Measurements from ENCODE around the gene ARMC2. TPM values are rescaled to one million over a fixed set of nuclear protein-coding genes. Genes with fewer than 3 reads are reported as not detected.

ARMC2 gene
- total RNA-seq, 2 donors from 2014 or later: 0.66 to 1.6 TPM

GRCh38 chr6:108987156-108987555, 138.9 kb downstream of the ARMC2 start:
- intact Hi-C loops (cut with DNase I): no loop called here
- H3K4me3 ChIP-seq: no peak overlapping the region
- H3K27me3 ChIP-seq: no peaks in the 10 kb centered on the region
- no peak for TF ChIP-seq POLR2A (IDR thresholded peaks at IDR 0.05)
- TF ChIP-seq, protein P1, sequence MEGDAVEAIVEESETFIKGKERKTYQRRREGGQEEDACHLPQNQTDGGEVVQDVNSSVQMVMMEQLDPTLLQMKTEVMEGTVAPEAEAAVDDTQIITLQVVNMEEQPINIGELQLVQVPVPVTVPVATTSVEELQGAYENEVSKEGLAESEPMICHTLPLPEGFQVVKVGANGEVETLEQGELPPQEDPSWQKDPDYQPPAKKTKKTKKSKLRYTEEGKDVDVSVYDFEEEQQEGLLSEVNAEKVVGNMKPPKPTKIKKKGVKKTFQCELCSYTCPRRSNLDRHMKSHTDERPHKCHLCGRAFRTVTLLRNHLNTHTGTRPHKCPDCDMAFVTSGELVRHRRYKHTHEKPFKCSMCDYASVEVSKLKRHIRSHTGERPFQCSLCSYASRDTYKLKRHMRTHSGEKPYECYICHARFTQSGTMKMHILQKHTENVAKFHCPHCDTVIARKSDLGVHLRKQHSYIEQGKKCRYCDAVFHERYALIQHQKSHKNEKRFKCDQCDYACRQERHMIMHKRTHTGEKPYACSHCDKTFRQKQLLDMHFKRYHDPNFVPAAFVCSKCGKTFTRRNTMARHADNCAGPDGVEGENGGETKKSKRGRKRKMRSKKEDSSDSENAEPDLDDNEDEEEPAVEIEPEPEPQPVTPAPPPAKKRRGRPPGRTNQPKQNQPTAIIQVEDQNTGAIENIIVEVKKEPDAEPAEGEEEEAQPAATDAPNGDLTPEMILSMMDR (IDR thresholded peaks at IDR 0.05): no peak
- ATAC-seq (no peak), DNase-seq (no peak)
- no peaks in the 10 kb centered on the region for H3K9me3 ChIP-seq
- no peak overlapping the region for H3K27ac ChIP-seq
- H3K36me3 ChIP-seq (replicated peaks in 1 of 2; ENCODE audit: insufficient read depth in 1 of 2, low read depth in 2 of 2): no peaks in the 10 kb centered on the region
- peaks cover 38% of the 10 kb centered on the region for H3K4me1 ChIP-seq

DNA sequence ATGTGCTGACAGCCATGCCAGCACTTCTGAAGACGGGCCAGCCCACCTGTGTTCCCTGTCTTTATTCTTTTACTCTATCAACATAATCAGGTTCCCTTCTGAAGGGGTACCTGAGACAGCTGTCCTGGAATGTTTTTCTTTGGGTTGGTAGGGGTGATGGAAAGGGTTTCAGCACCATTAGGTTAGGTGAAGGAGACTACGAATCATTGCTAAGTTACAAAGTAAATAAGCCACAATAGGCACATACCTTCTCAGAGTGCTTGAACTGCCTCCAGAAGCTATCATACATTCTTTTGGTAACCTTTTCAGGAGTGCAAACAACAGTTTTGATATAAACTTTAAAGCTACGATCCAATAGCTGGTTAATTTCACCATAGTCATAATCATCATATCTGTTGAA, 140.1 kb downstream of the ARMC2 start:
- Histone ChIP-seq H3K36me3 (replicated peaks in 1 of 2; ENCODE audit: insufficient read depth in 1 of 2, low read depth in 2 of 2) (peaks cover 0 to 4% of the 10 kb centered on the region in 2 donors), H3K4me3 (no peak overlapping the region), H3K27ac (peak overlapping the region in 2 of 4 donors; percentile 10 to 75), H3K9me3 (no peaks in the 10 kb centered on the region), H3K4me1 (peaks cover 38% of the 10 kb centered on the region), H3K27me3 (no peaks in the 10 kb centered on the region)
- DNase-seq (no peak), ATAC-seq (peak; percentile 44)
- TF ChIP-seq, protein P1 (IDR thresholded peaks at IDR 0.05): no peak
- TF ChIP-seq POLR2A (IDR thresholded peaks at IDR 0.05): no peak
- intact Hi-C loops (cut with DNase I): no loop called here
- 38 to 40% methylated on average over 3 of the region's 3 CpGs for WGBS, 2 donors

- Histone ChIP-seq H3K36me3 (replicated peaks in 1 of 2; ENCODE audit: insufficient read depth in 1 of 2, low read depth in 2 of 2) (peaks cover 0 to 6% of the 10 kb centered on the region in 2 donors), H3K27ac (peak overlapping the region in 2 of 4 donors; percentile 10 to 75), H3K9me3 (no peaks in the 10 kb centered on the region), H3K4me1 (peaks cover 38% of the 10 kb centered on the region), H3K4me3 (no peak overlapping the region), H3K27me3 (no peaks in the 10 kb centered on the region)
- WGBS, 2 donors: 93 to 94% methylated on average over 5 of the region's 5 CpGs
- TF ChIP-seq, protein P1 (IDR thresholded peaks at IDR 0.05): no peak
- no peak for TF ChIP-seq POLR2A (IDR thresholded peaks at IDR 0.05)
- intact Hi-C loops (cut with DNase I): no loop called here
- no peak for DNase-seq
- no peak for ATAC-seq
Measured at GRCh38 chr6:108988765-108989164, 140.5 kb downstream of the ARMC2 start.

DNA sequence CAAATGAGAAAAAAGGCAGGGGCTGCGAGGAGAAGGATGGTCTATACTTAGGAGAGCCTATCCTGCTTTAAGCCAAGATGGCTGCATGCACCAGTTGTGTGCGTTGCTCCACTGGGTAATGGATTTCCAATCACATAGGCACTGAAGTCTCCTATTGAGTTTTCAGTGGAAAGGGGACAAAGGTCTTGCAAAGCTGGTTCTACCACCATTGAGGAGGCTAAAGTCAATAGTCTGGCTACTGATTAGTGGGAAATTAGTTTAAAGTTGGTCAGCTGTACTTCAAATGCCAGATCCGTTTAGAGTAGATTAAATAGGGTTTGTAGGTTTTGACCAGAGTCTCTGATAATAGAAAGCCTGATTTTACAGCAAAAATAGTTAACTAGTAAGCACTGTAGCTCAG, 141.5 kb downstream of the ARMC2 start:
- Histone ChIP-seq H3K27me3 (no peaks in the 10 kb centered on the region), H3K4me3 (no peak overlapping the region), H3K9me3 (no peaks in the 10 kb centered on the region), H3K27ac (peak overlapping the region; percentile 6 to 76 (median 59)), H3K4me1 (peaks cover 38% of the 10 kb centered on the region), H3K36me3 (replicated peaks in 1 of 2; ENCODE audit: insufficient read depth in 1 of 2, low read depth in 2 of 2) (peaks cover 0 to 6% of the 10 kb centered on the region in 2 donors)
- DNase-seq (peak; percentile 33 to 65 (median 50)), ATAC-seq (peak; percentile 81)
- 31 to 43% methylated on average over 3 of the region's 3 CpGs for WGBS, 2 donors
- intact Hi-C loops (cut with DNase I): no loop called here
- no peak for TF ChIP-seq POLR2A (IDR thresholded peaks at IDR 0.05)
- TF ChIP-seq, protein P1 (IDR thresholded peaks at IDR 0.05): no peak

DNA sequence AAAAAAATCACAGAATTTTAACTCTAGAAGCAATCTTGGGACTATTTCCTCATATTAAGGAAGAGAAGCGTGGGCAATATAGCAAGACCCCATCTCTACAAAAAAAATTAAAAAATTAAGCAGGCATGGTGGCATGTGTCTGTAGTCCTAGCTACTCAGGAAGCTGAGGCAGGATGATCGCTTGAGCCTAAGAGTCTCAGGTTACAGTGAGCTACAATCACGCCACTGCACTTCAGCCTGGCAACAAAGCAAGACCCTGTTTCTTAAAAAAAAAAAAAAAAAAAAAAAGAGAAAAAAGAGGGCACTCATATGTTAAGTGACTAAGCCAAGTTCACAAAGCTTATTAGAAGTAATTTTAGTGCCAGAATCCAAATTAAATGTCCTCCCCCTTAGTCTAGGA, 145.7 kb downstream of the ARMC2 start:
- H3K27ac ChIP-seq: no peak overlapping the region
- TF ChIP-seq, protein P1 (IDR thresholded peaks at IDR 0.05): no peak
- no peak for TF ChIP-seq POLR2A (IDR thresholded peaks at IDR 0.05)
- peaks cover 0 to 10% of the 10 kb centered on the region in 2 donors for H3K36me3 ChIP-seq (replicated peaks in 1 of 2; ENCODE audit: insufficient read depth in 1 of 2, low read depth in 2 of 2)
- intact Hi-C loops (cut with DNase I): no loop called here
- H3K4me3 ChIP-seq: no peak overlapping the region
- no peaks in the 10 kb centered on the region for H3K9me3 ChIP-seq
- WGBS, 2 donors: 90 to 95% methylated on average over 3 of the region's 3 CpGs
- ATAC-seq (no peak), DNase-seq (no peak)
- H3K27me3 ChIP-seq: no peaks in the 10 kb centered on the region
- peaks cover 53% of the 10 kb centered on the region for H3K4me1 ChIP-seq
